HG03108 (cell line): Measurements from ENCODE around the gene COL12A1.
A peak's percentile ranks its signal among the peaks of the same experiment; 100 is the strongest.

ENCODE experiments used
- ATAC-seq: cut with Tn5 transposase; IDR thresholded peaks from one replicate; pipeline ENCODE4 v1.9.1; 2021; ENCODE audit warnings: moderate library complexity; ENCODE audit not compliant: unreplicated experiment

The COL12A1 gene

GRCh38 chr6:75180864-75181263 is 25.0 kb downstream of the COL12A1 start:
- ATAC-seq: no peak

GRCh38 chr6:75178757-75179156 is 27.1 kb downstream of the COL12A1 start:
- no peak for ATAC-seq

DNA sequence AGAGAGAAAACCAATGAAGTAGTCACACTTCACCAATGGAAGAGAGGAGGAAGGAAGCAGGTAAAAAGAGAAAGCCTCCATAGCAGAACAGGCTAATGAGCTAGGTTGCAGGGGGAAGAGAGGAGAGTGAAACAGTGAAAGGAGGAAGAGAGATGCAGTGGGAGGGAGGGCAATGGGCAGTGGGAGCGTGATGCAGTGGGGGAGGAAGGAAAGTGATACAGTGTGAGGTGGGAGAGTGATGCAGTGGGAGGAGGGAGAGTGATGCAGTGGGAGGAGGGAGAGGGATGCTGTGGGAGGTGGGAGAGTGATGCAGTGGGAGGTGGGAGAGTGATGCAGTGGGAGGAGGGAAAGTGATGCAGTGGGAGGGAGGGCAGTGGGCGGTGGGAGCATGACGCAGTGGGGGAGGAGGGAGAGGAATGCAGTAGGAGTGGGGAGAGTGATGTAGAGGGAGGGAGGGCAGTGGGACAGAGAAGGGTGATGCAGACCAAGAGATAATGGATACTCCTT is 29.7 kb downstream of the COL12A1 start:
- no peak for ATAC-seq

- no peak for ATAC-seq
Observed at GRCh38 chr6:75171986-75172385, 33.9 kb downstream of the COL12A1 start.

GRCh38 chr6:75171567-75171966 is 34.3 kb downstream of the COL12A1 start:
- ATAC-seq: no peak

DNA sequence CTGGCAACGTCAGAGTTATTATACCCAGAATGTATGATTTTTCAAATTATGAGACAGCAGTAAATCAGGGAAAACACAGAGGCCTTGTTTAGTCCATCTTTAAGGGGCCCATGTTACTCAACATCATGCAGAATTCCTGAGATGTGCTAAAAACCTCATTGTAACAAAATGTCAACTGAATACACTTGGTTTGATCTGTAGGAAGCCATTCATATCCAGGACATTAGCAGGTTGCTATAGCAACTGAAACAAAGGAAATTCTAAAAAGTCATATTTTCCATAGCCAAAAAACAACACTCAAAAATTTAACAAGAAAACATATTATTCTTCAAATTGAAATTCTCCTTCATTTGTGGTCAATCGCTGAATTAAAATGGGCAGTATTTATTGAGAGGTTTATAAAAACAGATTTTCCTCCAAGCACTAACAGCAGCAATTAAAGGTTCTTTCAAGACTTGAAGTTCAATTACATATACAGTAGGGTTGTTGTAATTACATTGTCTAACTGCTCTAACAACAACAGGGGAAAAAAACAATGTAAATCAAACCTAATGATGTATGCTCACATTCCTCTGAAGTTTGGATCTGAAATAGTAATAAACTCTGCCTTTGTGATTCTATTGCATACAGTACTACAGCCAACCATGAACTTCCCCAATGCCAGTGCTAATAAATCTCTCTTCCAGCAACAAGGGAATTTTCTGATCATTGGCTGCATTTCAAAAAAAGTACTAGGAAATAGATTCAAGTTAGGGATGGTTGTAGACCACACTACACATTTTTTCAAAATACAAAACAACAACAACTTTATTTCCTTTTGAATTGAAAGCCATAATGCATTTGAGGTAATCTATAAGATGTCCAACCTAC is 34.9 kb downstream of the COL12A1 start:
- no peak for ATAC-seq

DNA sequence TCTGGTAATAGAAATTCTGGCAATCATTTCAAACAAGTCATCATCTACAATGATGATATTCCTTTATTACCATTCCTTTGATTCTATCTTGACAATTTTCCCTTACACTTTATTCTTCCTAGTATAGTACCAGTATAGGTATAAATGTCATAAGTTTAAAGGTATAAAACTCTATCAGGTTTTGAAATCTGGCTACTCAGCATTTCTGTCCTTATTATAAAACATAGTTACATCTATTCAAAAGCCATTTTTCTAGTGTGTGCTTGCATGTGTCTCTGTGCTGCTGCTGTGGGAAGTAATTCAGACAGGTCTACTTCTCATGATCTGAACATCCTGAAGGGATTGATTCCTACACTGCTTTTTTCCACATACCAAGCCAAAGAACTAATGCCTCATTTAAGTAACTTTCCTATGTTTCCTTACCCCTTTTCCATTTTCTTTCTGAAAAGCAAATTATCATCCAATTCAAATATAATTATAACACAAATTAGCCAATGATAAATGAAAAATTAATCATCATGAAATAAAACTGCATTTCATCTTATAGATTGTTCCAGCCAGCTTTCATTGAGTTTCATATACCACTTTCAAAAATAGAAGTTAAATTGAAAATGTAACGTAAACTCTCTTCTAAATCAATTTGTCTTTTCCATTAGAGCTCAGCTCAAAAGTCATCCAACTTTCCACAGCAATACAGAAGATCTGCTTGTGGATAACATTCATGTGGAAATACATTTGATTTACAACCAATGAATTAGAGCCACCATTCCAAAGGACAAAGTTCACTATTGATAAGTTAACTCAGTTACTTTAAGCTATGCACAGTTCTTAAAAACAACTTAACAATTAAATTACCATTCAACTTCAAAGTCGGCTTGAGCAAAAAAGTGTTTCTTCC is 35.9 kb downstream of the COL12A1 start:
- no peak for ATAC-seq

DNA sequence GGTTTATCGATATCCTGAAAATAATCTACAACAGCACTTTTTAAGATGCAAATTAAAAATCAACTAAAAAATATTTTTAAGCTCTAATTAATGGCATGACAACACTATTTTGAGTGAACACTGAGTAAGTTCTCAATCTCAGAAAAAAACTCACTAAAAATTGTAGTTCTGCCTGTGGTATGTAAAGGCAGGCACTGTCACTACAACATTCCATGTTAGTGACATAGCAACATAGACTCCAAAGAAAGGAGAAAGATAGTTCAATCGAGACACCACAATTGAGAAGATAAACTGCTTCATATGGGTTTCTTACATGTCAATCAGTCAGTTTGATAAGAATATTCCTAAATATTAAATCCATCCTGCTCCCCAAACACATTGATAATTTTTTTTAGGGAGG is 38.0 kb downstream of the COL12A1 start:
- ATAC-seq: no peak

GRCh38 chr6:75167325-75167724 is 38.5 kb downstream of the COL12A1 start:
- no peak for ATAC-seq

DNA sequence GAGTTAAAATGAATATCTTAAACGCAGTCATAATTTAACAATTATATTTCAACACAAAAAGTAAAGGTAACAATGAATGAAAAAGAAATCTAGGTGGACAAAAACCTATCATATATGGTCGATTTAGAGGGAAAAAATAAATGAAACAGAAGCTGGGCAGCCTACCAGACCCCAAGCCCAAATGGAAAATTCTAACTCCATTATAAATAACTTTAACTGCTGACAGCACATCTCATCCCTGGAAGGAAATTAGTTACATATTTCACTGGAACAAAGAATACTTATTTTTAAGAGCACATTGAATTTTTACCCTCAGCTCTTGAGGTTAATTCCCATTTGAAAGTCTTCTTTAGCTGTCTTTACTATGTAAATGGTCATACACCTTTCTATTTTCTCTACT is 39.1 kb downstream of the COL12A1 start:
- ATAC-seq: no peak

DNA sequence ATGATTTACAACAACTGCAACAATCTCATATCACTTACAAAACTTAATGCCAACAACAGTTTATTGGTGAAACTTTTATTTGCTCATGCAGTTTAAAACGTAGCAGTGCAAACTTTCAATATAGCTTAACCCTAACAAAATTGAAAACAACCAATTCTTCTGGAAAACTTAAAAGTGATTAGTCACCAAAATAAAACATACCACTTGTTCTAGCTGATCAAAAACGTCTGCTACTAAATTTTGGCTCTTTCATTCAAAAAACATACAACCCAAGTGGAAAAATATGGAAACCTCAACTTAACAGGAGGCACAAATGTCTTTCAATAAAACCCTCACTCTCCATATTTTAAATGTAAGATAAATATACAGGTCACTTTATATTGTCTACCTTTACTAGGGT is 39.6 kb downstream of the COL12A1 start:
- ATAC-seq: no peak

DNA sequence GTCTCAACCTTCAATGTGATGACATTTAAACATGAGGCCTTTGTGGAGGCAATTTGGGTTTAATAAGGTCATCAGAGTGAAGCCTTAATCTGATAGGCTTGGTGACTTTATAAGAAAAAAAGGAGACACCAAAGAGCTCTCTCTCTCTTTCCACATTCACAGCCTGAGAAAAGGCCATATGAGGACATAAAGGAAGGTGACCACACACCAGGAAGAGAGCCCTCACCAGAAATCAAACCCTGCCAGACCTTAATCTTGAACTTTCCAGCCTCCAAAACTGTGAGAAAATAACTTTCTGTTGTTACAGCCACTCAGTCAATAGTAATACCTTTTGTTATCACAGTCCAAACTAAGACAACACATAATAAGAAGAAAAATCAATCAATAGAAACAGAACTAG is 47.7 kb downstream of the COL12A1 start:
- no peak for ATAC-seq

DNA sequence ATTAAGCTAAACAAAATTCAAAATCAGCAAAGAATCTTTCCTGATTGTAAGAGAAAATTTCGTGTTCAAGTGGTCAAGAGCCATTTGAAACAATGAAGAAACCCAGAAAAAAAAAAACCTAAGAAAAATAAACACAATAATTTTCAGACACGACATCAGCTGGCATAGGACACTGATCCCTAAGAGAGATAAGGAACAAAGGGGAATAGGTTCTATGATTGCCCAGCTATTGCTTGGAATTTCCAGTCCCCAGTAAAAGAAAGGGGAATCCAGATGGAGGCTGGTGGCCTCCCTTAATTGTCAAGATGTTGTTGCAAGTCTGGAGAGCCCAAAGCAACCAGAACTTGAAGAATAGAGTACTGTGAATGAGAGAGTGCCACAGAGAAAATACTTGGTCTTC is 48.5 kb downstream of the COL12A1 start:
- ATAC-seq: no peak

- no peak for ATAC-seq
Observed at GRCh38 chr6:75156186-75156878, 49.5 kb downstream of the COL12A1 start.

GRCh38 chr6:75155631-75156030 is 50.2 kb downstream of the COL12A1 start:
- no peak for ATAC-seq

- ATAC-seq: no peak
Observed at GRCh38 chr6:75154973-75155372, 50.9 kb downstream of the COL12A1 start.

DNA sequence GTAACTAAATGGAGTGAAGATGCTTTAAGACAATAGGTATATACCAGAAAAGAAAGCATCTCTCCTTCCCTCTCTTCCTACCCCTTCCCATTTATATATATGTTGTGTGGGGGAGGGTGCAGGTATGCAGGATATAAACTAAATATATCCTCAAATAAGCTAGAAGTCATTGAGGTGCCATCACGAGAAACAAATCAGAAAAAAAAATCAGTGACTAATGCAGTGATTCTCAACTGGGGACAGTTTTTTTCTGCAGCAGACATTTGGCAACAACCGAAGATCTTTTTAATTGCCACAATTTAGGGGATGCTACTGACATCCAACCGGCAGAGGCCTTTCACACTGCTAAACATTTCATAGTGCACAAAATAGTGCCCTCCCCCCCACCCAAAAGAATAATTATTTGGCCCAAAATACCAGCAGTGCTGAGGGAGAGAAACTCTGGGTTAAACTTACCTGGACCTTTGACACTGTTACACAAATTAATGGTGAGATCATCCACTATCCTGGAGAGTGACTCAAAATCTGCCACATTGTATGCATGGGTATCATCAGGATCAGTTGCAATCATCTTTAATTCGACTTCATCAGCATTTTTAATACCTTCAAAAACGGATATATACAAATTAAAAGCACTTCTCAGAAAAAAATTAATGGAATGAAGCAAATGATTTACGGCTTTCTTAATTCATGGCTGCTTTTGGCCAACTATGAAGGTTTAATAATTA is 55.0 kb downstream of the COL12A1 start:
- no peak for ATAC-seq

DNA sequence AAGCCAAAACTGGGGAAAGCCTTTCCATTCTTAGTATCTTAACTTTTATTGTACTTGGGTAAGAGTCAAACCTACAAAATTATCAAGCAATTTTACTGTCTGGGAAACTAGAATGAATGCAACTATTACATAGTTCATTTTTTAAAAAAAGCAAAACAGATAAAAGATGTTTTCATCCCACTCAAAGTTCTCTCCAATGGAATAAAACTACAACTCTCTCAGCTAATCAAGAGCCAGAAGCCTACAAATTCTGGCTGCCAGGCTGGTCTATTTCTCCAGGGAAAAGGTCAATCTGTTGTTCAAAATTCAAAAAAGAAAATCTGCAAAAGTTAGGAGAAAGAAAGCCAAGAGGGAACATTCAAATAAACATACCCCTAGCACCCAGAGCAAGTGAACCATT is 56.2 kb downstream of the COL12A1 start:
- ATAC-seq: no peak

DNA sequence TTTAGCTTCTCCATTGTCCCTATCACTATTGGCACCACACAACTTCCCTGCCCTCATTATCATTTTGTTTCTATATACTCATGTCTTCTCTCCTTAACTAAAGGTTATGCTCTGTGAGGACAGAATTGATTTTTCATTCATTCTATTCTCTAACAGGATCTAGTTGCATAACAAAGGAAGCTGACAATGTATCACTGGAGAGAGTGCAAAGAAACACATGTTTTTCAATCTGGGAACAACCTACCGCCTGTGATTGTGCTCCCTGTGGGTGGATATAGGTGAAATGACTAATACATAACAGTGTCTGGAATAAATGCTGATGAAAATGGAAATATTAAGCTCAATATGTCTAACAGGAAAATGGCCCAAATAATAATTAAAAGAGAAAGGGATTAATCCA is 56.6 kb downstream of the COL12A1 start:
- ATAC-seq: no peak

GRCh38 chr6:75147512-75147911 is 58.3 kb downstream of the COL12A1 start:
- peak; percentile 85 for ATAC-seq

DNA sequence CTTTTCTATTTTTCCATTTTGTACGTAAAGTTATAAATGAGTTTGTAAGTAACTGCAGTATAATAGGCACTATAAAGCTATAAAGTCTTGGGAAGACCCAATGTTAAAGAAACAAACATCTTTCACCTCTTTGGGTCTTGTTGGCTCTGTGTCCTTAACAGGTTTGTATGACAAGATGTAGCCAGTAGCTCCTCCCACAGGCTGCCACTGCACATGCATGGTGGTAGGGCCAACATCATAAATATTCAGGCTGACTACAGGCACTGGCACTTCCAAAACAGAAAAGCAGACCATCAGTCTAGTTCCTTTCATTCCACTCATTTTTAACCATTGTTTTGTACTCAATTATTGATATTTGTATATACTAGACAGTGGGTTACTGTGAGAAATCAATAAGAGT is 59.9 kb downstream of the COL12A1 start:
- no peak for ATAC-seq
